Measurements from ENCODE around the gene WWP2.
"Not testable (repeated sequence)": the region's sequence is repeated elsewhere in the genome, so short reads cannot be mapped to it uniquely, and the experiment has no call there.

Gene WWP2

GRCh38 chr16:69952116-69952515, 190.0 kb downstream of the WWP2 start:
- DNase-seq = not testable (repeated sequence)

GRCh38 chr16:69952572-69953355, 190.6 kb downstream of the WWP2 start:
- DNase-seq = not testable (repeated sequence)

GRCh38 chr16:69954241-69954640, 192.1 kb downstream of the WWP2 start:
- DNase-seq = not testable (repeated sequence)

GRCh38 chr16:69963312-69963711, 201.2 kb downstream of the WWP2 start:
- not testable (repeated sequence) for DNase-seq

GRCh38 chr16:69964960-69965660, 203.0 kb downstream of the WWP2 start:
- DNase-seq = not testable (repeated sequence)

GRCh38 chr16:69965661-69966054, 203.5 kb downstream of the WWP2 start:
- not testable (repeated sequence) for DNase-seq

- not testable (repeated sequence) for DNase-seq
These were observed 205.6 kb downstream of the WWP2 start for GRCh38 chr16:69967688-69968087.

GRCh38 chr16:69968125-69968524, 206.0 kb downstream of the WWP2 start:
- DNase-seq = not testable (repeated sequence)

- DNase-seq = not testable (repeated sequence)
These were observed 207.5 kb downstream of the WWP2 start for GRCh38 chr16:69969657-69970056.

- not testable (repeated sequence) for DNase-seq
These were observed 210.0 kb downstream of the WWP2 start for GRCh38 chr16:69972120-69972519.

GRCh38 chr16:69972935-69973334, 210.8 kb downstream of the WWP2 start:
- DNase-seq = not testable (repeated sequence)

- DNase-seq = not testable (repeated sequence)
These were observed 223.1 kb downstream of the WWP2 start for GRCh38 chr16:69985196-69985595.
